ENCODE data around the gene NDUFB7.

GRCh38 chr19:14615623-14616022 lies 43.8 kb upstream of the NDUFB7 start:
- no peak for TF ChIP-seq EZH2phosphoT487 (IDR thresholded peaks at IDR 0.05; ENCODE audit: borderline replicate concordance, low read length)
- TF ChIP-seq, protein P1, sequence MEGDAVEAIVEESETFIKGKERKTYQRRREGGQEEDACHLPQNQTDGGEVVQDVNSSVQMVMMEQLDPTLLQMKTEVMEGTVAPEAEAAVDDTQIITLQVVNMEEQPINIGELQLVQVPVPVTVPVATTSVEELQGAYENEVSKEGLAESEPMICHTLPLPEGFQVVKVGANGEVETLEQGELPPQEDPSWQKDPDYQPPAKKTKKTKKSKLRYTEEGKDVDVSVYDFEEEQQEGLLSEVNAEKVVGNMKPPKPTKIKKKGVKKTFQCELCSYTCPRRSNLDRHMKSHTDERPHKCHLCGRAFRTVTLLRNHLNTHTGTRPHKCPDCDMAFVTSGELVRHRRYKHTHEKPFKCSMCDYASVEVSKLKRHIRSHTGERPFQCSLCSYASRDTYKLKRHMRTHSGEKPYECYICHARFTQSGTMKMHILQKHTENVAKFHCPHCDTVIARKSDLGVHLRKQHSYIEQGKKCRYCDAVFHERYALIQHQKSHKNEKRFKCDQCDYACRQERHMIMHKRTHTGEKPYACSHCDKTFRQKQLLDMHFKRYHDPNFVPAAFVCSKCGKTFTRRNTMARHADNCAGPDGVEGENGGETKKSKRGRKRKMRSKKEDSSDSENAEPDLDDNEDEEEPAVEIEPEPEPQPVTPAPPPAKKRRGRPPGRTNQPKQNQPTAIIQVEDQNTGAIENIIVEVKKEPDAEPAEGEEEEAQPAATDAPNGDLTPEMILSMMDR (conservative IDR thresholded peaks at IDR 0.05; ENCODE audit: low read depth, low read length): no peak
- no peak for TF ChIP-seq EZH2 (IDR thresholded peaks at IDR 0.05; ENCODE audit: low read length, unreplicated experiment)

Measured in PC-3 (cell line).